Esophagus muscularis mucosa (tissue), 3 donors: ENCODE measurements around the gene KNG1.

ENCODE experiments used
- EP300 ChIP-seq: sonication (generic); formaldehyde crosslinking; IDR thresholded peaks from one replicate; pipeline ENCODE4 v1.6.1; 2017; ENCODE audit warnings: antibody characterized with exemption
- TF ChIP-seq, protein P1 (sequence below), 3 experiments: fragments of 200-600 bp in 2 of 3; fragments of 450-650 bp in 1 of 3; sonication (generic) in 2 of 3; IDR thresholded peaks; one replicate each; pipeline ENCODE4 v1.5.1; 2017 to 2019; ENCODE audit warnings: antibody characterized with exemption in 3 of 3, mild to moderate bottlenecking in 2 of 3, moderate library complexity in 1 of 3

DNA sequence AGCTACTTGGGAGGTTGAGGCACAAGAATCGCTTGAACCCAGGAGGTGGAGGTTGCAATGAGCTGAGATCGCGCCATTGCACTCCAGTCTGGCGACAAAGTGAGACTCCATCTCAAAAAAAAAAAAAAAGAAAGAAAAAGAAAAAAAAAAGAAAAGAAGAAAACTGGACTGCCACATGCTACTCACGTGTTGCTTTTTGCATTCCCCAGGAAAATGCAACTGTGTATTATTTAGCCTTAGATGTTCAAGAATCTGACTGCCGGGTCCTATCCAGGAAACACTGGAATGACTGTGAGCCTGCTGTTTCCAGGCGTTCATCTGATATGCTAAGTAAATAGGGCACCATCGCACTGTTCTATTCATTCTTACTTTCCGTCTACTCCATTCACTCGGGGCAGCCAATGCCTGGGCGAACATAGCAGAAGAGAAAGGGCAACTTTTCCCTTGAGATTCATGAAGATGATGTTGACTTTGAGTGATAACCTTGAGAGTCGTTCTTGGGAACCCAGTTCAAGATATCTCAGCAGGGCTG lies 30.0 kb upstream of the KNG1 start:
- no peak for TF ChIP-seq EP300
- TF ChIP-seq, protein P1, sequence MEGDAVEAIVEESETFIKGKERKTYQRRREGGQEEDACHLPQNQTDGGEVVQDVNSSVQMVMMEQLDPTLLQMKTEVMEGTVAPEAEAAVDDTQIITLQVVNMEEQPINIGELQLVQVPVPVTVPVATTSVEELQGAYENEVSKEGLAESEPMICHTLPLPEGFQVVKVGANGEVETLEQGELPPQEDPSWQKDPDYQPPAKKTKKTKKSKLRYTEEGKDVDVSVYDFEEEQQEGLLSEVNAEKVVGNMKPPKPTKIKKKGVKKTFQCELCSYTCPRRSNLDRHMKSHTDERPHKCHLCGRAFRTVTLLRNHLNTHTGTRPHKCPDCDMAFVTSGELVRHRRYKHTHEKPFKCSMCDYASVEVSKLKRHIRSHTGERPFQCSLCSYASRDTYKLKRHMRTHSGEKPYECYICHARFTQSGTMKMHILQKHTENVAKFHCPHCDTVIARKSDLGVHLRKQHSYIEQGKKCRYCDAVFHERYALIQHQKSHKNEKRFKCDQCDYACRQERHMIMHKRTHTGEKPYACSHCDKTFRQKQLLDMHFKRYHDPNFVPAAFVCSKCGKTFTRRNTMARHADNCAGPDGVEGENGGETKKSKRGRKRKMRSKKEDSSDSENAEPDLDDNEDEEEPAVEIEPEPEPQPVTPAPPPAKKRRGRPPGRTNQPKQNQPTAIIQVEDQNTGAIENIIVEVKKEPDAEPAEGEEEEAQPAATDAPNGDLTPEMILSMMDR (IDR thresholded peaks at IDR 0.05), result no peak
